ENCODE results near the gene TTLL7. TPM values are rescaled to one million over a fixed set of nuclear protein-coding genes. Genes with fewer than 3 reads are reported as not detected.
"Not testable (repeated sequence)": the region's sequence is repeated elsewhere in the genome, so short reads cannot be mapped to it uniquely, and the experiment has no call there.

Gene TTLL7
- total RNA-seq, 1 experiment from 2014 or later: 18.7 TPM

DNA sequence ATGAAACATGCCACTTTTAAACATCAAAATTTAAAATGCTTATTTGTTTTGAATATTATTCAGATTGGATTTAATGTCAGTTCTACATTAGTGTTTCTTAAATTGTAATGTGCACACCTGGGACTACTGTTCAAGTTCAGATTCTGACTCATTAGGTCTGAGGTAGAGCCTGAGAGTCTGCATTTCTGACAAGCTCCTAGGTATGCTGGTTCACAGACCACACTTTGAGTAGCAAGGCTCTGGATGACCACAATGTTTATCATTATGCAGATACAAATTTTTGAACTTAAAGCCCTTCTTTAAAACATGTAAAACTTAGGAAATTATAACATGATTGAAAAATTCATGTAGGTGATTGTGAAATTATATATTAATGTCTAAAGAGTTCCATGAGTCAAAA is 40.2 kb downstream of the TTLL7 start:
- in situ Hi-C loops (cut with HindIII; ENCODE audit: low pct_unique_long_range_greater_than_20kb, low sequenced_read_pairs): no loop called here
- DNase-seq (ENCODE audit: low read depth, low spot score): no peak

GRCh38 chr1:83954166-83954823 is 44.6 kb downstream of the TTLL7 start:
- no peak for DNase-seq (ENCODE audit: low read depth, low spot score)
- in situ Hi-C loops (cut with HindIII; ENCODE audit: low pct_unique_long_range_greater_than_20kb, low sequenced_read_pairs): no loop called here

GRCh38 chr1:83950106-83950661 is 48.7 kb downstream of the TTLL7 start:
- in situ Hi-C loops (cut with HindIII; ENCODE audit: low pct_unique_long_range_greater_than_20kb, low sequenced_read_pairs): no loop called here

DNA sequence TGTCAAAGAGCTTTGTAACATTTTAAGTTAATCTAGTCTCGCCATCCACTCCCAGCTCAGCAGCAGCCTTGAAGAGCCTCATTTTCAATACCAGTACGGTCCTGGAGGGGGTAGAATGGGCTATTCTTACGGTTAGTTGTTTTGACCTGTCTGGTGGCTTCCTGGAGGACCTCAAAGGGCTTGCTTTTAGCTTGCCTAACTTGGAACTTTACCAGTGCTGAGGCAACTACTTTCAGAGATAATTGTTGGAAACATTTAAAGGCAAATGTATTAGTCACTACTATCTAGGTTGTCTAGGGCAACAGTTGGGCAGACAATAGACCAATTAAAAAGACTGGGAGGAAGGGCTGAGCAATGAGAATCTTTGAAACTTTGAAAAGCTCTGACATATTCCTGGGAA is 56.0 kb downstream of the TTLL7 start:
- DNase-seq (ENCODE audit: low read depth, low spot score): no peak
- in situ Hi-C loops (cut with HindIII; ENCODE audit: low pct_unique_long_range_greater_than_20kb, low sequenced_read_pairs): no loop called here

More at GRCh38 chr1:83950106-83950661, 48.7 kb downstream of the TTLL7 start:
- no peak for DNase-seq (ENCODE audit: low read depth, low spot score)

DNA sequence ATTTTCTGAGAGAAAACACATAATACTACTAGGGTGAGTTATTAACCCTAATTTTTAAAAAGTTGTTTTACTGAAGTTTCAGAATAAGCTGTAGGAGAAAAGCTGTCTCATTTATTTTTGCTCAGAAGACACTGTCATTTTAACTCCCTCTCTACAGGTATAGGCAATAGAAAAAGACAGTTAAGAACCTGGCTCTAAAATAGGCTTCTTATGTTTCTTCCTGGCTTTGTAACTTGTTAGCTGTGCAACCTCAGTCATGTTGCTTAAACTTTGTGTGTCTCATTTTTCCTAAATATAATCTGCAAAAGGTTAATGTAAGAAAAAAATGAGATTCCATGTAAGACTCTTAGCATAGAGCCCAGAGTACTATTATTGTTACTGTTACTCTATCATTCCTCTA is 64.4 kb downstream of the TTLL7 start:
- no peak for DNase-seq (ENCODE audit: low read depth, low spot score)
- in situ Hi-C loops (cut with HindIII; ENCODE audit: low pct_unique_long_range_greater_than_20kb, low sequenced_read_pairs): no loop called here

- in situ Hi-C loops (cut with HindIII; ENCODE audit: low pct_unique_long_range_greater_than_20kb, low sequenced_read_pairs): no loop called here
- no peak for DNase-seq (ENCODE audit: low read depth, low spot score)
Measured at GRCh38 chr1:83932693-83933092, 66.2 kb downstream of the TTLL7 start.

- in situ Hi-C loops (cut with HindIII; ENCODE audit: low pct_unique_long_range_greater_than_20kb, low sequenced_read_pairs): no loop called here
- DNase-seq (ENCODE audit: low read depth, low spot score): no peak
Measured at GRCh38 chr1:83932281-83932680, 66.7 kb downstream of the TTLL7 start.

- in situ Hi-C loops (cut with HindIII; ENCODE audit: low pct_unique_long_range_greater_than_20kb, low sequenced_read_pairs): no loop called here
Measured at GRCh38 chr1:83931658-83932253, 67.2 kb downstream of the TTLL7 start.

GRCh38 chr1:83929184-83929583 is 69.7 kb downstream of the TTLL7 start:
- in situ Hi-C loops (cut with HindIII; ENCODE audit: low pct_unique_long_range_greater_than_20kb, low sequenced_read_pairs): no loop called here
- DNase-seq (ENCODE audit: low read depth, low spot score): no peak

More at GRCh38 chr1:83931658-83932253, 67.2 kb downstream of the TTLL7 start:
- peak; percentile 73 for DNase-seq (ENCODE audit: low read depth, low spot score)

DNA sequence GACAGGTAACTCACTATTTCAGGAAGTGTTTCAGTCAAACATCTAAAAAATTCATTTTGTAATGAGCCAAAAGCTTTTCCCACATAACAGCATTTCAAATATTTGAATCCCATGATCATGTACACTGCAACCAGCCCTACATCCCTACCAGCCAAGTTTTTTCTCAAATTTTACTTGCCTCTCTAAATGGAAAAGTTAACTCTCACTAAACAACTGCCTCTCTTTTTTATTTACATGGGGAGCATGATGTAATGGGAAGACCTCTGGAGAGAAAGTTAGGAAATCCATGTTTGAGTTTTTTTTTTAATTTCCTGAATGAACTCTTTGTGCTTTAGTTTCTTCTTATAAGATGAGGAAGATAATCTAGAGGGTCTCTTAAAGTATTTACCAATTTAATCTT is 70.5 kb downstream of the TTLL7 start:
- in situ Hi-C loops (cut with HindIII; ENCODE audit: low pct_unique_long_range_greater_than_20kb, low sequenced_read_pairs): no loop called here
- peak; percentile 15 for DNase-seq (ENCODE audit: low read depth, low spot score)

- in situ Hi-C loops (cut with HindIII; ENCODE audit: low pct_unique_long_range_greater_than_20kb, low sequenced_read_pairs): no loop called here
- DNase-seq (ENCODE audit: low read depth, low spot score): no peak
Measured at GRCh38 chr1:83927701-83928100, 71.2 kb downstream of the TTLL7 start.

- in situ Hi-C loops (cut with HindIII; ENCODE audit: low pct_unique_long_range_greater_than_20kb, low sequenced_read_pairs): no loop called here
- DNase-seq (ENCODE audit: low read depth, low spot score): no peak
Measured at GRCh38 chr1:83927061-83927460, 71.9 kb downstream of the TTLL7 start.

DNA sequence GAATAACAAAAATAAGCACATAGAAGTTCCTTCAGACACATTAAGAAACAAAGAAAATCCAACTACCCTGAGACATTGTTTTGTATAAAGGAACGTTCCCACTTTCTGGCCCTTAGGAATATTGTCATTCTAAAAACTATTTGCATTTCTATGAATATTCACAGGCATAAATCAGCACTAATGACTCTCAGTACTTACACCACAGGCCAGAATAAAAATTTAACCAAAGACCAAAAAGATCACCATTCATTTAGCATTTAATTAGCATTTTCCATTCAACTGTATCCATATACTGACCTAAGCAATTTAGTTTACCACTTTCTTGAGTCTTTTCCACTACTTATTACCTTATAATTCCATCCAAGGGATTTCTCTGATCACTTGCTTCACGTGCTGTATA is 75.4 kb downstream of the TTLL7 start:
- DNase-seq (ENCODE audit: low read depth, low spot score): no peak
- in situ Hi-C loops (cut with HindIII; ENCODE audit: low pct_unique_long_range_greater_than_20kb, low sequenced_read_pairs): no loop called here

- DNase-seq (ENCODE audit: low read depth, low spot score): peak; percentile 7
- in situ Hi-C loops (cut with HindIII; ENCODE audit: low pct_unique_long_range_greater_than_20kb, low sequenced_read_pairs): no loop called here
Measured at GRCh38 chr1:83922431-83922830, 76.5 kb downstream of the TTLL7 start.

GRCh38 chr1:83920320-83920719 is 78.6 kb downstream of the TTLL7 start:
- in situ Hi-C loops (cut with HindIII; ENCODE audit: low pct_unique_long_range_greater_than_20kb, low sequenced_read_pairs): no loop called here
- no peak for DNase-seq (ENCODE audit: low read depth, low spot score)

- in situ Hi-C loops (cut with HindIII; ENCODE audit: low pct_unique_long_range_greater_than_20kb, low sequenced_read_pairs): no loop called here
- no peak for DNase-seq (ENCODE audit: low read depth, low spot score)
Measured at GRCh38 chr1:83919872-83920271, 79.1 kb downstream of the TTLL7 start.

- in situ Hi-C loops (cut with HindIII; ENCODE audit: low pct_unique_long_range_greater_than_20kb, low sequenced_read_pairs): no loop called here
- DNase-seq (ENCODE audit: low read depth, low spot score): no peak
Measured at GRCh38 chr1:83918688-83919285, 80.1 kb downstream of the TTLL7 start.

- no peak for DNase-seq (ENCODE audit: low read depth, low spot score)
- in situ Hi-C loops (cut with HindIII; ENCODE audit: low pct_unique_long_range_greater_than_20kb, low sequenced_read_pairs): no loop called here
Measured at GRCh38 chr1:83917959-83918358, 81.0 kb downstream of the TTLL7 start.

DNA sequence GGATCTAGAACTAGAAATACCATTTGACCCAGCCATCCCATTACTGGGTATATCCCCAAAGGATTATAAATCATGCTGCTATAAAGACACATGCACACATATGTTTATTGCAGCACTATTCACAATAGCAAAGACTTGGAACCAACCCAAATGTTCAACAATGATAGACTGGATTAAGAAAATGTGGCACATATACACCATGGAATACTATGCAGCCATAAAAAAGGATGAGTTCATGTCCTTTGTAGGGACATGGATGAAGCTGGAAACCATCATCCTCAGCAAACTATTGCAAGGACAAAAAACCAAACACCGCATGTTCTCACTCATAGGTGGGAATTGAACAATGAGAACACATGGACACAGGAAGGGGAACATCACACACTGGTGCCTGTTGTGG is 82.8 kb downstream of the TTLL7 start:
- in situ Hi-C loops (cut with HindIII; ENCODE audit: low pct_unique_long_range_greater_than_20kb, low sequenced_read_pairs): not testable (repeated sequence)

More for the DNA sequence above, 82.8 kb downstream of the TTLL7 start:
- not testable (repeated sequence) for DNase-seq (ENCODE audit: low read depth, low spot score)
